SK-N-SH (cell line): ENCODE results near the gene TAS1R1.

Experiments
- EP300 ChIP-seq, 2 experiments: IDR thresholded peaks; 2 replicates each; pipeline versions ENCODE4 v1.4.0 to v1.6.1; 2012; ENCODE audit warnings: borderline replicate concordance in 1 of 2, low read depth in 1 of 2, low read length in 1 of 2
- EZH2phosphoT487 ChIP-seq: fragments of 200-600 bp; sonication (generic); IDR thresholded peaks from 2 replicates; pipeline ENCODE4 v1.6.1; 2017; ENCODE audit warnings: low read depth, mixed run types, mild to moderate bottlenecking, antibody characterized with exemption, moderate library complexity, borderline replicate concordance
- FOXM1 ChIP-seq: IDR thresholded peaks from 2 replicates; pipeline ENCODE4 v1.4.0; 2012; ENCODE audit warnings: low read depth, mild to moderate bottlenecking
- MXI1 ChIP-seq: IDR thresholded peaks from 2 replicates; pipeline ENCODE4 v1.6.1; 2012; ENCODE audit warnings: mild to moderate bottlenecking, low read depth, low read length, improper control_type of control experiment
- NFIC ChIP-seq: IDR thresholded peaks from 2 replicates; pipeline ENCODE4 v1.4.0; 2012; ENCODE audit warnings: borderline replicate concordance
- RAD21 ChIP-seq: IDR thresholded peaks from 2 replicates; pipeline ENCODE4 v1.6.1; 2012; ENCODE audit warnings: mild to moderate bottlenecking, low read length
- TAF1 ChIP-seq: IDR thresholded peaks from 2 replicates; pipeline ENCODE4 v1.6.1; 2012; ENCODE audit warnings: low read depth, mild to moderate bottlenecking, low read length, moderate library complexity, borderline replicate concordance
- TCF12 ChIP-seq: IDR thresholded peaks from 2 replicates; pipeline ENCODE4 v1.4.0; 2012
- TF ChIP-seq, protein P1 (sequence below): fragments of 200-600 bp; sonication (generic); IDR thresholded peaks from 2 replicates; pipeline ENCODE4 v1.6.1; 2017; ENCODE audit warnings: antibody characterized with exemption, mild to moderate bottlenecking, moderate library complexity

GRCh38 chr1:6536291-6536690, 18.8 kb upstream of the TAS1R1 start:
- TF ChIP-seq FOXM1, result no peak
- TF ChIP-seq TAF1, result no peak
- TF ChIP-seq NFIC, result no peak
- no peak for TF ChIP-seq TCF12
- no peak for TF ChIP-seq EZH2phosphoT487
- TF ChIP-seq, protein P1, sequence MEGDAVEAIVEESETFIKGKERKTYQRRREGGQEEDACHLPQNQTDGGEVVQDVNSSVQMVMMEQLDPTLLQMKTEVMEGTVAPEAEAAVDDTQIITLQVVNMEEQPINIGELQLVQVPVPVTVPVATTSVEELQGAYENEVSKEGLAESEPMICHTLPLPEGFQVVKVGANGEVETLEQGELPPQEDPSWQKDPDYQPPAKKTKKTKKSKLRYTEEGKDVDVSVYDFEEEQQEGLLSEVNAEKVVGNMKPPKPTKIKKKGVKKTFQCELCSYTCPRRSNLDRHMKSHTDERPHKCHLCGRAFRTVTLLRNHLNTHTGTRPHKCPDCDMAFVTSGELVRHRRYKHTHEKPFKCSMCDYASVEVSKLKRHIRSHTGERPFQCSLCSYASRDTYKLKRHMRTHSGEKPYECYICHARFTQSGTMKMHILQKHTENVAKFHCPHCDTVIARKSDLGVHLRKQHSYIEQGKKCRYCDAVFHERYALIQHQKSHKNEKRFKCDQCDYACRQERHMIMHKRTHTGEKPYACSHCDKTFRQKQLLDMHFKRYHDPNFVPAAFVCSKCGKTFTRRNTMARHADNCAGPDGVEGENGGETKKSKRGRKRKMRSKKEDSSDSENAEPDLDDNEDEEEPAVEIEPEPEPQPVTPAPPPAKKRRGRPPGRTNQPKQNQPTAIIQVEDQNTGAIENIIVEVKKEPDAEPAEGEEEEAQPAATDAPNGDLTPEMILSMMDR, result no peak
- no peak for TF ChIP-seq RAD21
- no peak for TF ChIP-seq EP300 (IDR thresholded peaks at IDR 0.05; ENCODE audit: borderline replicate concordance in 1 of 2, low read depth in 1 of 2, low read length in 1 of 2)
- TF ChIP-seq MXI1, result no peak
